GM12878 (cell line): ENCODE data around the gene PDSS1. TPM values are rescaled to one million over a fixed set of nuclear protein-coding genes. Genes with fewer than 3 reads are reported as not detected.

Experiments used
- ATAC-seq: fragments of 200-7000 bp; cut with Tn5 transposase; 3 replicates; pipeline ENCODE4 v1.9.1; 2020; ENCODE audit warnings: mild to moderate bottlenecking, moderate library complexity
- BruUV-seq: library from RNA; stranded (reverse); fragments of 400-500 nt; replicated peaks from 2 replicates; lab custom pipeline; 2021; lab: Mats Ljungman, UMichigan
- CTCF ChIA-PET: fragments of 300-600 bp; sonication (Branson Sonifier 250); formaldehyde crosslinking; extraction: SDS; loops from one replicate; lab custom pipeline; 2021; ENCODE audit warnings: inconsistent platforms; lab: Yijun Ruan, JAX
- POLR2A ChIA-PET: fragments of 350-600 bp; formaldehyde crosslinking; extraction: SDS; loops from one replicate; lab custom pipeline; 2021; ENCODE audit warnings: inconsistent platforms; lab: Charles Lee
- RAD21 ChIA-PET: fragments of 300-600 bp; sonication (Branson Sonifier 250); formaldehyde crosslinking; loops from one replicate; lab custom pipeline; 2023; ENCODE audit warnings: antibody characterized with exemption; ENCODE audit not compliant: unreplicated experiment; lab: Charles Lee
- SMC1A ChIA-PET: fragments of 300-600 bp; sonication (Branson Sonifier 250); formaldehyde crosslinking; loops from one replicate; lab custom pipeline; 2023; ENCODE audit not compliant: unreplicated experiment, uncharacterized antibody; lab: Charles Lee
- DNase-seq: peaks from one replicate; pipeline ENCODE4 v3.0.0-alpha.2; 2011; ENCODE audit warnings: low read depth, low spot score
- FAIRE-seq: peaks from 3 replicates; lab custom pipeline; 2011; peaks lifted over from hg19 to GRCh38; lab: Jason Lieb, UNC
- H2AFZ ChIP-seq: 2 replicates; pipeline ENCODE4 v1.6.0; 2011; ENCODE audit warnings: low read depth, low read length, control low read depth; ENCODE audit not compliant: control insufficient read depth
- H3K27ac ChIP-seq: 2 replicates; pipeline ENCODE4 v1.5.1; 2011; ENCODE audit warnings: control low read depth; ENCODE audit not compliant: control insufficient read depth, insufficient read depth
- H3K27me3 ChIP-seq, 2 experiments: replicated peaks in 1 of 2; 2 replicates each; pipeline versions ENCODE4 v1.6.0 to v1.6.1; 2011; ENCODE audit warnings: low read length in 1 of 2; ENCODE audit not compliant: control insufficient read depth in 2 of 2, insufficient read depth in 2 of 2
- H3K36me3 ChIP-seq, 2 experiments: 2 replicates each; pipeline ENCODE4 v1.5.1; 2011; ENCODE audit warnings: low read length in 1 of 2; ENCODE audit not compliant: control insufficient read depth in 2 of 2, insufficient read depth in 2 of 2
- H3K4me1 ChIP-seq: 2 replicates; pipeline ENCODE4 v1.6.1; 2011; ENCODE audit warnings: mild to moderate bottlenecking, low read length, moderate library complexity, mixed read lengths; ENCODE audit not compliant: control insufficient read depth, insufficient read depth
- H3K4me2 ChIP-seq: 2 replicates; pipeline ENCODE4 v1.6.0; 2011; ENCODE audit warnings: control low read depth; ENCODE audit not compliant: control insufficient read depth, insufficient read depth
- H3K4me3 ChIP-seq: fragments of 200-600 bp; sonication (generic); 2 replicates; pipeline ENCODE4 v1.5.1; 2016
- H3K79me2 ChIP-seq: 2 replicates; pipeline ENCODE4 v1.6.0; 2011; ENCODE audit warnings: low read length; ENCODE audit not compliant: control insufficient read depth, insufficient read depth
- H3K9ac ChIP-seq: 2 replicates; pipeline ENCODE4 v1.8.0; 2011; ENCODE audit warnings: low read length, control low read depth, mixed read lengths; ENCODE audit not compliant: control insufficient read depth, insufficient read depth
- H3K9me3 ChIP-seq: replicated peaks from 3 replicates; pipeline ENCODE4 v1.5.1; 2011; ENCODE audit warnings: mild to moderate bottlenecking, low read length; ENCODE audit not compliant: control insufficient read depth, insufficient read depth
- H4K20me1 ChIP-seq: 2 replicates; pipeline ENCODE4 v1.6.0; 2011; ENCODE audit not compliant: control insufficient read depth, insufficient read depth
- HDGF ChIP-seq: fragments of 450-650 bp; IDR thresholded peaks from 2 replicates; pipeline ENCODE4 v1.6.1; 2016; ENCODE audit warnings: antibody characterized with exemption
- JUNB ChIP-seq: IDR thresholded peaks from 2 replicates; pipeline ENCODE4 v1.6.1; 2016; ENCODE audit warnings: antibody characterized with exemption, mild to moderate bottlenecking
- KAT2A ChIP-seq: conservative IDR thresholded peaks from 2 replicates; pipeline ENCODE4 v1.6.1; 2011; ENCODE audit warnings: low read depth, low read length; ENCODE audit not compliant: control insufficient read depth
- MTA2 ChIP-seq: fragments of 450-650 bp; IDR thresholded peaks from 2 replicates; pipeline ENCODE4 v1.6.1; 2016; ENCODE audit warnings: low read depth, mild to moderate bottlenecking, moderate library complexity
- NFXL1 ChIP-seq: fragments of 450-650 bp; IDR thresholded peaks from 2 replicates; pipeline ENCODE4 v1.6.1; 2017; ENCODE audit warnings: antibody characterized with exemption, mild to moderate bottlenecking, borderline replicate concordance
- PAX5 ChIP-seq: IDR thresholded peaks from 2 replicates; pipeline ENCODE4 v1.6.1; 2011; ENCODE audit warnings: low read depth, low read length, borderline replicate concordance
- SIX5 ChIP-seq: IDR thresholded peaks from 2 replicates; pipeline ENCODE4 v1.6.1; 2011; ENCODE audit warnings: mild to moderate bottlenecking, low read depth, low read length, moderate library complexity; ENCODE audit not compliant: severe bottlenecking
- WGBS: methylation state at CpG from one replicate; pipeline ENCODE4 v1.1.6; 2016; ENCODE audit warnings: low lambda C conversion rate; ENCODE audit not compliant: insufficient replicate concordance, insufficient coverage; ENCODE audit errors: missing lambda C conversion rate; 5-methylcytosine and 5-hydroxymethylcytosine counted together
- in situ Hi-C: fragments of 300-500 bp; cut with MboI; formaldehyde crosslinking; loops from 9 replicates; pipeline ENCODE4 v1.14.3; 2018; ENCODE audit warnings: mixed read lengths
- intact Hi-C: fragments of 100-400 bp; cut with micrococcal nuclease; formaldehyde crosslinking; loops from one replicate; pipeline ENCODE4 v1.14.2; 2022; ENCODE audit not compliant: unreplicated experiment
- polyA plus RNA-seq, 11 experiments: library from polyadenylated mRNA; depleted of rRNA in 4 of 11; unstranded in 6 of 11; stranded (reverse) in 5 of 11; fragments of >200 nt; fragmentation: Nextera tagmentation in 4 of 11; fragmentation: Illumina TruSeq in 1 of 11; extraction: Ambion mirVana in 4 of 11; extraction: Trizol in 1 of 11; gene quantifications; 1 replicate in 1 of 11; 2 replicates in 10 of 11; pipeline versions ENCODE4 v1.2.1 to v1.2.3, GENCODE V29; 2011 to 2016; ENCODE audit warnings: inconsistent platforms in 2 of 11, missing spikeins in 2 of 11, low read depth in 1 of 11
- total RNA-seq, 4 experiments: library from RNA; depleted of rRNA in 3 of 4; stranded (reverse); fragments of >200 nt in 3 of 4; fragmentation: Illumina TruSeq in 1 of 4; extraction: Trizol in 1 of 4; gene quantifications; 2 replicates each; pipeline versions ENCODE4 v1.2.1 to v1.2.3, GENCODE V29; 2013 to 2021

PDSS1 gene
- total and polyA plus RNA-seq, 10 of the 15 experiments (the other 5 are each of a cell fraction or from before 2014, with no cell fraction given): 12.2 to 48.2 (median 35.9) TPM

GRCh38 chr10:26714415-26715136, 17.1 kb downstream of the PDSS1 start (continued):
- TF ChIP-seq NFXL1: no peak

GRCh38 chr10:26715137-26715487, 17.6 kb downstream of the PDSS1 start:
- DNase-seq: no peak
- no peak for TF ChIP-seq KAT2A
- no peak for TF ChIP-seq MTA2
- TF ChIP-seq JUNB: no peak
- no peak for TF ChIP-seq SIX5
- TF ChIP-seq PAX5: no peak
- no peak for TF ChIP-seq HDGF
- POLR2A ChIA-PET: interaction anchor here (0.7 kb wide), 1 partner anchor 25 kb away, joined by 4 read pairs; no protein-coding TSS in a partner anchor
- H3K4me1 ChIP-seq: no peaks in the 10 kb centered on the region
- no peak overlapping the region for H3K4me2 ChIP-seq
- SMC1A ChIA-PET: interaction anchor here (0.9 kb wide), 1 partner anchor 11 kb away, joined by 7 read pairs; no protein-coding TSS in a partner anchor
- no peak overlapping the region for H3K9ac ChIP-seq
- in situ Hi-C loops (no loop called here), intact Hi-C loops (no loop called here)
- no peak overlapping the region for H3K4me3 ChIP-seq
- BruUV-seq: no TSS peak
- 96% methylated on average over 2 of the region's 2 CpGs for WGBS
- no peak for FAIRE-seq
- peaks cover 8 to 13% of the 10 kb centered on the region in 2 experiments for H3K36me3 ChIP-seq
- RAD21 ChIA-PET: interaction anchor here (1.2 kb wide), 1 partner anchor 167 kb away, joined by 4 read pairs; no protein-coding TSS in a partner anchor
- no peak overlapping the region for H3K27ac ChIP-seq
- no peaks in the 10 kb centered on the region for H3K27me3 ChIP-seq
- CTCF ChIA-PET: interaction anchor here (0.8 to 2.7 kb wide), 4 partner anchors 12 to 167 kb away, joined by 4 to 10 read pairs (median 6); partner anchors contain the start of gene ABI1
- H2AFZ ChIP-seq: no peak overlapping the region
- no peaks in the 10 kb centered on the region for H3K9me3 ChIP-seq
- no peak for ATAC-seq
- H3K79me2 ChIP-seq: no peaks in the 10 kb centered on the region
- no peaks in the 10 kb centered on the region for H4K20me1 ChIP-seq
